Measurements from ENCODE around the gene GHRL. TPM values are rescaled to one million over a fixed set of nuclear protein-coding genes. Genes with fewer than 3 reads are reported as not detected.

GHRL gene
- total RNA-seq, 1 experiment from 2014 or later, result 0.85 TPM

DNA sequence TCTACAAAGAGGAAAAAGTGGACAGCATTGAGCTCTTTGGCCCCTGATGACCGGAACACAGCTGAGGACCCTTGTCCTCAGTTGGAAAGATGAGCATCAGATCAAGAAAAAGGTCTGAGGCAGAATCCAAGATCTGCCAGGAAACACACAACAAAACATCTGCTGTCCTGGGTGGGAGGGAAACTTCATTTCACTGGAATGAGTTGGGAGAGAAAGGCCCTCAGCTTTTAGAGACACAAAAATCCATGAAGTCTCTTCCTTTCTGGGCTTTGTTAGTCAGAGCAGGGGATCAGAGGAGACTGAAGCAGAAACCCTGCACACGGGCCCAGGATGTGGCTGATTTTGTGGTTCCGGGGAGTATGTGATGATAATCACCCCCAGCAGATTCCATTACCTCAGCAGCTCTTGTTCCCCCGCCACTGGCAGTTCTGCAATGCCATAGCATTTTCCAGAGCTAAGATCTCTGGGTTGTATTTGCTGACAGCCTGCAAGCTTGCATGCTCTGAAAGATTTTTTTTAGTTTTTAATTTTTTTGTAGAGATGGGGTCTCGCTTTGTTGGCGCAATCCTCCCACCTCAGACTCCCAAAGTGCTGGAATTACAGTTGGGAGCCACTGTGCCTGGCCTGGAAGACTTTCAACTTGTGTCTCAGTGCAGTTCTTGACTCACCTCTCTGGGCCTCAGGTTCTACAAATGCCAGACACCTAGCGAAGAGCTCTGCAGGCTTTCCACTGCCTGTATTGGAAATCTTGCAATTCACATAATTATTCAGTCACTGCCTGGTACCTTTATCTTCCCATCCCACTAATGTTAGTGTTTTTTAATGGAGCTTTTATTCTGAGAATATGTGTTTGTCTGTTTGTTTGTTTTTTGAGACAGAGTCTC is 50.3 kb downstream of the GHRL start:
- no TSS peak for BruUV-seq (replicated peaks)
- no peaks in the 10 kb centered on the region for H3K4me1 Mint-ChIP-seq (ENCODE audit: low read depth, unreplicated experiment)
- H3K36me3 Mint-ChIP-seq (ENCODE audit: insufficient read depth, unreplicated experiment), result peaks cover 77% of the 10 kb centered on the region
- CTCF ChIA-PET, result interaction anchor here (0.7 kb wide), 1 partner anchor 145 kb away, joined by 3 read pairs; no protein-coding TSS in a partner anchor
- no peaks in the 10 kb centered on the region for H3K9me3 Mint-ChIP-seq (ENCODE audit: low read depth, unreplicated experiment)
- intact Hi-C loops (cut with micrococcal nuclease; ENCODE audit: unreplicated experiment), result no loop called here
- no peak overlapping the region for H3K27ac Mint-ChIP-seq (ENCODE audit: unreplicated experiment)
- DNase-seq, result no peak
- no peaks in the 10 kb centered on the region for H3K27me3 Mint-ChIP-seq (ENCODE audit: unreplicated experiment)
- no peak overlapping the region for H3K4me3 Mint-ChIP-seq (ENCODE audit: low read depth, unreplicated experiment)
- TF ChIP-seq, protein P1, sequence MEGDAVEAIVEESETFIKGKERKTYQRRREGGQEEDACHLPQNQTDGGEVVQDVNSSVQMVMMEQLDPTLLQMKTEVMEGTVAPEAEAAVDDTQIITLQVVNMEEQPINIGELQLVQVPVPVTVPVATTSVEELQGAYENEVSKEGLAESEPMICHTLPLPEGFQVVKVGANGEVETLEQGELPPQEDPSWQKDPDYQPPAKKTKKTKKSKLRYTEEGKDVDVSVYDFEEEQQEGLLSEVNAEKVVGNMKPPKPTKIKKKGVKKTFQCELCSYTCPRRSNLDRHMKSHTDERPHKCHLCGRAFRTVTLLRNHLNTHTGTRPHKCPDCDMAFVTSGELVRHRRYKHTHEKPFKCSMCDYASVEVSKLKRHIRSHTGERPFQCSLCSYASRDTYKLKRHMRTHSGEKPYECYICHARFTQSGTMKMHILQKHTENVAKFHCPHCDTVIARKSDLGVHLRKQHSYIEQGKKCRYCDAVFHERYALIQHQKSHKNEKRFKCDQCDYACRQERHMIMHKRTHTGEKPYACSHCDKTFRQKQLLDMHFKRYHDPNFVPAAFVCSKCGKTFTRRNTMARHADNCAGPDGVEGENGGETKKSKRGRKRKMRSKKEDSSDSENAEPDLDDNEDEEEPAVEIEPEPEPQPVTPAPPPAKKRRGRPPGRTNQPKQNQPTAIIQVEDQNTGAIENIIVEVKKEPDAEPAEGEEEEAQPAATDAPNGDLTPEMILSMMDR (IDR thresholded peaks at IDR 0.05; ENCODE audit: unreplicated experiment), result no peak

- Mint-ChIP-seq H3K27ac (ENCODE audit: unreplicated experiment) (no peak overlapping the region), H3K27me3 (ENCODE audit: unreplicated experiment) (no peaks in the 10 kb centered on the region), H3K9me3 (ENCODE audit: low read depth, unreplicated experiment) (no peaks in the 10 kb centered on the region), H3K36me3 (ENCODE audit: insufficient read depth, unreplicated experiment) (peaks cover 75% of the 10 kb centered on the region), H3K4me3 (ENCODE audit: low read depth, unreplicated experiment) (no peak overlapping the region), H3K4me1 (ENCODE audit: low read depth, unreplicated experiment) (no peaks in the 10 kb centered on the region)
- TF ChIP-seq, protein P1 (IDR thresholded peaks at IDR 0.05; ENCODE audit: unreplicated experiment), result no peak
- intact Hi-C loops (cut with micrococcal nuclease; ENCODE audit: unreplicated experiment), result no loop called here
- CTCF ChIA-PET, result no interaction called here
- no TSS peak for BruUV-seq (replicated peaks)
- no peak for DNase-seq
Measured at GRCh38 chr3:10240799-10241198, 51.9 kb downstream of the GHRL start.

DNA sequence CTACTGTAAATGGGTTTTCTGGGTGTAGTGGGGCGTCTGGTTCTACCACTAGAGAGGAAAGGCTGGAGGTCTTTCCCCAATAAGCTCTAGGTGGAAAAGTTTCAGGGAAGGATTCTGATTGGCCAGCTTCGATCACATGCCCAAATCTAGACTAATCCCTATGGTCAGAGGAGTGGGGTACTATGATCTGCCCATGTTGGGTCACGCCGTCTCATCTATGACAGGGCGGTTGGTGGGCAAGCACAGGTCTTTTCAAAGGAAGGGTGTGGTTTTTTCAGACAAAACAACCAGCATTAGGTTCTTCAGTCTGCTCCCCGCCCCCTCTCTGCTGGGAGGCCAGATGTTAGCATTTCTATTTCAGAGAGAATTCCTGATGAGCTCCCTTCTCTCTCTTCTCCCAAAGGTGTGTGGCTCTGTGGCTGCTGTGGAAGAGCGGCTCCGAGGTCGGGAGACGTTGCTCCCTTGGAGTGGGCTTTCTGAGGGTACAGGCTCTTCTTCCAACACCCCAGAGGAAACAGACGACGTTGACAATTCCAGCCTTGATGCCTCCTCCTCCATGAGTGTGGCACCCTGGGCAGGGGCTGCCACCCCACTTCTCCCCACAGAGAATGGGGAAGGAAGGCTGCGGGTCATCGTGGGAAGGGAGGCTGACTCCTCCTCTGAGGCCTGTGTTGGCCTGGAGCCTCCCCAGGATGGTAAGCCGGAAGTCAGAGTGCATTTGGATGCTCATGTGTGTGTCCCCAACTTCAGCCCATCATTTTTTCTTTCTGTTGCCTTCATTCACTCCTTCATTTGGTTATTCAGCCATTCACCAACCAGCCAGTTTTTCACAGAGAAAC is 54.2 kb downstream of the GHRL start:
- intact Hi-C loops (cut with micrococcal nuclease; ENCODE audit: unreplicated experiment), result no loop called here
- BruUV-seq (replicated peaks), result no TSS peak
- Mint-ChIP-seq H3K36me3 (ENCODE audit: insufficient read depth, unreplicated experiment) (peaks cover 65% of the 10 kb centered on the region), H3K4me1 (ENCODE audit: low read depth, unreplicated experiment) (no peaks in the 10 kb centered on the region), H3K4me3 (ENCODE audit: low read depth, unreplicated experiment) (no peak overlapping the region), H3K27ac (ENCODE audit: unreplicated experiment) (peak overlapping the region; percentile 49), H3K9me3 (ENCODE audit: low read depth, unreplicated experiment) (no peaks in the 10 kb centered on the region), H3K27me3 (ENCODE audit: unreplicated experiment) (no peaks in the 10 kb centered on the region)
- CTCF ChIA-PET, result no interaction called here
- TF ChIP-seq, protein P1 (IDR thresholded peaks at IDR 0.05; ENCODE audit: unreplicated experiment), result no peak
- DNase-seq, result no peak

Small RNA genes lying within 50 kb of the gene (microRNA-seq; reads per million reads assigned to microRNA genes)
- gene MIR378B, result not detected

Other genes with a start within 250 kb of the GHRL start
- not detected in 2 replicates for gene FANCD2OS, start 184.7 kb downstream of the GHRL start, total RNA-seq (2022)
- gene BRK1, start 177.3 kb downstream of the GHRL start, total RNA-seq (2022), result 120 and 126 TPM in 2 replicates
- 49.0 and 50.4 TPM in 2 replicates for gene VHL, start 151.2 kb downstream of the GHRL start, total RNA-seq (2022)
- 25.5 and 31.6 TPM in 2 replicates for gene IRAK2, start 128.0 kb downstream of the GHRL start, total RNA-seq (2022)
- gene TATDN2, start 44.5 kb downstream of the GHRL start, total RNA-seq (2022), result 34.2 and 34.3 TPM in 2 replicates
- gene SEC13, start 28.2 kb upstream of the GHRL start, total RNA-seq (2022), result 94.8 and 96.8 TPM in 2 replicates
- not detected in 2 replicates for gene ATP2B2, start 212.6 kb upstream of the GHRL start, total RNA-seq (2022)

Measured in Calu3 (cell line).